GM21515 (cell line): ENCODE data around the gene DISP3.

ENCODE experiments used
- ATAC-seq: cut with Tn5 transposase; IDR thresholded peaks from one replicate; pipeline ENCODE4 v1.9.1; 2021; ENCODE audit not compliant: unreplicated experiment

Gene DISP3

GRCh38 chr1:11527541-11528452 is 48.8 kb downstream of the DISP3 start:
- no peak for ATAC-seq

DNA sequence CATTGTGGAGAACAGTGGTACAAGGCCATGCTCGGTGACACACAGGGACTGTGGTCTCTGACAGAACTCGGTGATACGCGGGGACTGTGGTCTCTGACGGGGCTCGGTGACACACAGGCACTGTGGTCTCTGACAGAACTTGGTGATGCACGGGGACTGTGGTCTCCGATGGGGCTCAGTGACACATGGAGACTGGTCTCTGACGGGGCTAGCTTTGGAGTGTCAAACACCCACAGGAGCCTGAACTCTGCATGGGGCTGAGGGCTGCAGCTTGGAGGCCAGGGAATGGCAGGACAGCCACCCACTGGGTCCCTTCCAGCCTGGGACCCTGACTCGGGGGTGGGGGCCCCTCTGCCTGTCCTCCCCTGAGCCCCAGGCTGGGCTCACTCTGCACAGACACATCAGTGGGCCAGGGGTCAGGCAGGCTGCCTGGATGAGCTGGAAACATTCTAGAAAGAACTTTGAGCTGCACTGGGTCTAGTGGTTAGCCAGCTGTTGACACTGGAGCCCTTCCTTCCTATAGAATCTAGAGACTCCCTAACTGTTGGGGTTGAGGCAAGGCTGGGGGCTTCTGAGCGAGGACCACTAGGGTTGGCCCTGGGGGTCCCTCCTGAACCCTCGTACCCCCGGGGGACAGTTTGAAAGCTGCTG is 49.8 kb downstream of the DISP3 start:
- ATAC-seq = no peak

DNA sequence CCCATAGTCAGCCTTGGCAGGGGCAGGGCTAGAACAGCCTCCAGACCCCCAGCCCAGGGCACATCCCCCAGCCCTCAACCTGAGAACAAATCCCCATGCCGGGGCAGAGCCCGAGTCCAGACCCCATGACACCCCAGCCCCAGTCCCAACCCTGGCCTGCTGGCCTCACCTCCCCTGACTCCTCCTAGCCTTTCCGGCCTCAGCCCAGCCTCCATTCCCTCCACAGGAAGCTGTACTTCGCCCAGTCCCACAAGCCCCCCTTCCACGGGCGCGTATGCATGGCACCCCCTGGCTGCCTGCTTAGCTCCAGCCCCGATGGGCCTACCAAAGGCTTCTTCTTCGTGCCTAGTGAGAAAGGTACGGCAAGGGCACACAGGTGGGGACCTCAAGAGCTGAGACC is 50.4 kb downstream of the DISP3 start:
- no peak for ATAC-seq

GRCh38 chr1:11529763-11530730 is 51.1 kb downstream of the DISP3 start:
- no peak for ATAC-seq

DNA sequence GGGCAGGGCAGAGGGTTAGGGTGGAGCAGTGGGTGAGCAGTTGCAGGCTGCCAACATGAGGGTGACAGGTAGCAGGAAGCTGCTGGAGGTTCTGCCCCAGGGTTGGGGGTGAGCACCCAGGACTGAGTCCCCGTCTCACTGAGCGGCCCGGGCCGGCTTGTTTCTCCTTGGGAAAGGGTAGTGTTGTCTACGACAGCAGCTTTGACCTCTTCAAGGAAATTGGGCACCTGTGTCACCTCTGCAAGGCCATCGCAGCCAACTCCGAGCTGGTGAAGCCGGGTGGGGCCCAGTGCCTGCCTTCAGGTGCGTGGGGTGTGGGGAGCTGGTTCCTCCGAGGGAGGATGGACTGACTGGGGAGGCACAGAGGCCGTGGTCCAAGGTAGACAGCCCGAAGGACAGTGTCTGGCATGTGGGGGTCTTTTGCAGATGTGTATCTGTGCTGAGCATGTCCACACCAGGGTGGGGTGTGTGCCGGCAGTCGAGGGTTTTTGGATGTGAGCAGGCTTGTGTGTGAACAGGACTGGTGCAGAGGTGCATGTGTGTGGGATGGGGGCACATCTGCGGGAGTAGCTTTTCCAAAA is 51.9 kb downstream of the DISP3 start:
- no peak for ATAC-seq

GRCh38 chr1:11531314-11531870 is 52.4 kb downstream of the DISP3 start:
- no peak for ATAC-seq

- ATAC-seq = no peak
These were observed 53.0 kb downstream of the DISP3 start for GRCh38 chr1:11531943-11532342.

GRCh38 chr1:11533790-11534787 is 55.1 kb downstream of the DISP3 start:
- no peak for ATAC-seq

- ATAC-seq = no peak
These were observed 55.9 kb downstream of the DISP3 start for GRCh38 chr1:11534846-11535245.

DNA sequence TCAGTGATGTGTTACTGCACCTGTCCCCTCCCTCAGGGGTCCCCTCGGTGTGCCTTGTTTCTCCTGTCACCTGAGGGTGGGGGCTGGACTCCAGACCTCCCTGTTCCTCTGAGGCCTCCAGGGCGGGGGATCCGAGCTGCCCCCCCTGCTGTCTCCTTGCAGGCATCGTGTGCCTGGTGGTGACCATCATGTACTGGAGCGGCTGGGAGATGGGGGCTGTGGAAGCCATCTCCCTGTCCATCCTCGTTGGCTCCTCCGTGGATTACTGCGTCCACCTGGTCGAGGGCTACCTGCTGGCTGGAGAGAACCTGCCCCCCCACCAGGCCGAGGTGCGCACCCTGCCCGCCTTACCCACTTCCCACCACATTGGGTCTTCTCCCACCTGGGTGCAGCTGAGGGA is 56.4 kb downstream of the DISP3 start:
- ATAC-seq = no peak

DNA sequence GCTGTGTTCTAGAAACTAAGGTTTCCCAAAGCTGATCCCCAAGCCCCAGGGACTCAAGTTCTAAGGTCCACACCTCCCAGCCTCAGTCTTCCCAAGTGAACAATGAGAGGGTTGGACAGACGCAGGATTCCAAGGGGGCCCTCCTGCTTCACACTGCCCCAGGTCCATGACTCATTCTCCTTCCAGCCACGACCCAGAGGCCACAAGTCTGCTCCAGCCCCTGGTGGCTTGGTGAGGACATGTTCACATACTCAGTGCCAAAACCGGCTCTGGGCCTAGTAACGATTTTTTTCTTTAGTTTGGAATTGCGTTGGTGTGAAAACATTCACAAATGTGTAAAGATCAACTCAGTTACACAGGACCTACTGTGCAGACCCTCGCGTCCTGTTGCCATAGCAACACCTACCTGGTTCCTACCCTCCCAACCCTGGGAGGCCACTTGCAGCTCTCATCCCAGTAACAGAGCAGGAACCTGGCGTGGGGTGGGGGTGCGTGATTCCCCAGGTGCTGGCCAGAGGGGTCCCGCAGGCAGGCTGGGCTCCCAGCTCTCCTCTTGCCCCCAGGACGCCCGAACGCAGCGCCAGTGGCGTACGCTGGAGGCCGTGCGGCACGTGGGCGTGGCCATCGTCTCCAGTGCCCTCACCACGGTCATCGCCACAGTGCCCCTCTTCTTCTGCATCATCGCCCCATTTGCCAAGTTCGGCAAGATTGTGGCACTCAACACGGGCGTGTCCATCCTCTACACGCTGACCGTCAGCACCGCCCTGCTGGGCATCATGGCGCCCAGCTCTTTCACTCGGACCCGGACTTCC is 57.0 kb downstream of the DISP3 start:
- ATAC-seq = no peak

DNA sequence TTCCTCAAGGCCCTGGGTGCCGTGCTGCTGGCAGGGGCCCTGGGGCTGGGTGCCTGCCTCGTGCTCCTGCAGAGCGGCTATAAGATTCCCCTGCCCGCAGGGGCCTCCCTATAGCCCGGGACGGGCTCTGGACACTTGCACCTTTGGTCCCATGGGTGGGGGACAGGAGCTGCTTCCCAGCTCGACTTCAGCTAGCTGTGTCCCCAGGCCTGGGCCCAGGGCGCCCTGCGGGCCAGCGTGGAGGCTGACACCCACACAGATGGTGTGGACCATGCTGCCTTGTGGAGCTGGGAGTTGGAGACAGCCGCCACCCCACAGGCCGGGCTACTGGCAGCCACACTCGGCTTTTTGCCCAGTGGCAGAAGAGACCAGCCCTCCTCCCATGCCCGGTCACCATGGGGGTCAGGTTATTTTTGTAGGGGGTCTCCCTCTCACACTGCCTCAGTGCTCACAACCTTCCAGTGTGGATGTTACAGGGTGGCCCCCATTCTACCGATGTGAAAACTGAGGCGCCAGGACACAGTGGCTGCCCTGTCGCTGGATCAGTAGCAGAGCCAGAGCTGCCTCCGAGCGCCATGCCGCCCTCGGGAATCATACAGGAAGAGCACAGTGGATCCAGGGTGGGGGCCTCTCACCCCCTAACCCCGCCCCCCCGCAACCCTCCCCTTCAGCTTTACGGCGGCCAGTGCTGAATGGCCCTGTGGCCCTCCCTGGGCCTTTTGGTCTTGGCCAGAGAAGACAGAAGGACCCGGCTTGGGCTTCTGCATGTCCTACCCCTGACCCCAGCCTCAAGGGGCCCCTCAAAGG is 57.8 kb downstream of the DISP3 start:
- no peak for ATAC-seq

DNA sequence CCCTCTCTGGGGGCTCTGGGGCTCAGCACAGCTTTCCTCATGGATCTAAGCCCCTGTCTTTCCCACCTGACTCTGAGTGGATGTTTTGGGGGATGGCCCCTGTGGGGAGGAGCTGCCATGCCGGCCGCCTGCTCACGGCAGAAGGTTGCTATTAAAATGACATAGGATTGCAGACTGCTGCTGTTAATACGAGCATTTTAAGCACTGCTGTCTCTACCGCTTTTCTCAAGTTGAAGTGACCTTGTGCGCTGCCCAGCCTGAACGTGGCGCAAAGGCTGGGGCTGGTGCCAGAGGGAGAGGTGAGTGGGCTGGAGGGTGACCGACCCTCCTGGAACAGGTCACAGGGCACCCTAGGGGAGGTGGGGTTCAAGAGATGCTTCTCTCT is 58.4 kb downstream of the DISP3 start:
- no peak for ATAC-seq

GRCh38 chr1:11537854-11538591 is 59.1 kb downstream of the DISP3 start:
- no peak for ATAC-seq

- no peak for ATAC-seq
These were observed 59.9 kb downstream of the DISP3 start for GRCh38 chr1:11538886-11539285.

DNA sequence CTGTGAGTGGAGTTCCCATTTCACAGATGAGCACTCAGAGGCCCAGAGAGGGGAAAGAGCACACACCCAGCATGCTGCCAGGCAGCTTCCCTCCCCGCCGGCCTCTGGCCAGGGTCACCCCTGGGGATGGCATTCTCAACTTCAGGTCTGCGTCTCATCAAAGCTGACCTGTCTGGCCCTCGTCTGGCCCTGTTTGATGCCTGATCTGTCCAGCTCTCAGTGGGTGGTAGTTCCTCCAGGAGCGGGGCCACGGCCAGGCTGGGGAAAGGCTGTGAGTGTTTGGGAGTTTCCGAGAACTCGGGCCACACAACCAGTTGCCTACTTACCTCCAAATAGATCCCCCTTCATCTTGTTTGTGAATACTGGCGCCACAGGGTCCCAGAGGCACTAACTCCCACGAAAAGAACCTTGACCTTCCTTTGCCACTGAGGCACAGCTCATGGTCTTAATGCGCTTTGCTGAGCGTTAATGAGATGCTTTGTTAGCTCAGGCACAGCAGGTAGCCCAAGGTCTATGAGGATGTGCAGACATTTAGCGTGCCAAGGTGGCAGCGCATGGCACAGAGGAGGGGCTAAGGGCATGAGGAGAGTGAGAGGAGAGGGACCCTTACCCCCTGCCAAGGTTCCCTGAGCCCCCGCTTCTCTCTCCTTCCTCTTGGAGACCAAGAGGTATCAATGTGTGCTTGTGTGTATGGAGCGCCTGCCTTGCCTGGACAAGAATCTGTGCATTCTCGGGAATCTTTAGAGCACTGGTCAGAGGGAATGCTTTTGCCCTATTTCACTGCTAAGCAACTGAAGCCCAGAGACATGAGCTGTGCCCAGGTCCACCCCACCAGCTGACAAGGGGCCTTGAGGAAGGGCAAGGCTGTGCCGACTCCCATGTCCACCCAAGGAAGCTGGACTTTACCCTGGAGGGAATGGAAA is 61.2 kb downstream of the DISP3 start:
- ATAC-seq = no peak
